ENCODE results near the gene ETNK2. TPM values are rescaled to one million over a fixed set of nuclear protein-coding genes. Genes with fewer than 3 reads are reported as not detected.

ETNK2 gene
- total and polyA plus RNA-seq, 2 of the 8 experiments (the other 6 are each of a cell fraction or from before 2014, with no cell fraction given), result 20.1 to 26.7 TPM

GRCh38 chr1:204192589-204193352, 40.9 kb upstream of the ETNK2 start (continued):
- TF ChIP-seq ATF2 (IDR thresholded peaks at IDR 0.05; ENCODE audit: low read length), result no peak
- TF ChIP-seq, protein P1, sequence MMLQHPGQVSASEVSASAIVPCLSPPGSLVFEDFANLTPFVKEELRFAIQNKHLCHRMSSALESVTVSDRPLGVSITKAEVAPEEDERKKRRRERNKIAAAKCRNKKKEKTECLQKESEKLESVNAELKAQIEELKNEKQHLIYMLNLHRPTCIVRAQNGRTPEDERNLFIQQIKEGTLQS (IDR thresholded peaks at IDR 0.05; ENCODE audit: insufficient read depth, low read depth, low read length), result no peak
- no peak for TF ChIP-seq SP4 (IDR thresholded peaks at IDR 0.05; ENCODE audit: low read length)
